Endothelial cell of umbilical vein (primary cell): ENCODE measurements around the gene NPY1R.

ENCODE experiments used
- EZH2 ChIP-seq: IDR thresholded peaks from 2 replicates; pipeline ENCODE4 v1.6.1; 2012; ENCODE audit warnings: borderline replicate concordance, low read depth, mild to moderate bottlenecking, moderate library complexity, low read length, inconsistent platforms; ENCODE audit not compliant: severe bottlenecking
- FOS ChIP-seq: IDR thresholded peaks from 2 replicates; pipeline ENCODE4 v1.6.1; 2011; ENCODE audit warnings: mild to moderate bottlenecking, low read length, moderate library complexity, borderline replicate concordance; ENCODE audit not compliant: insufficient read depth
- GATA2 ChIP-seq: IDR thresholded peaks from 2 replicates; pipeline ENCODE4 v1.7.0; 2011; ENCODE audit warnings: low read depth, mild to moderate bottlenecking, moderate library complexity, mixed read lengths, low read length; ENCODE audit not compliant: insufficient read length, insufficient read depth
- POLR2A ChIP-seq: IDR thresholded peaks from 2 replicates; pipeline ENCODE4 v1.6.1; 2012; ENCODE audit warnings: low read depth, mild to moderate bottlenecking, control low read depth, low read length
- POLR2AphosphoS5 ChIP-seq: IDR thresholded peaks from 2 replicates; pipeline ENCODE4 v1.6.1; 2012; ENCODE audit warnings: low read depth, mild to moderate bottlenecking, control low read depth, low read length, moderate library complexity; ENCODE audit not compliant: insufficient read depth
- TF ChIP-seq, protein P1 (sequence below), 2 donors: IDR thresholded peaks; 1 replicate in 1 of 2; 2 replicates in 1 of 2; pipeline ENCODE4 v1.5.1; 2011; ENCODE audit warnings: low read length in 2 of 2, mild to moderate bottlenecking in 2 of 2, moderate library complexity in 2 of 2, control low read depth in 1 of 2, inconsistent platforms in 1 of 2, low read depth in 1 of 2; ENCODE audit not compliant: insufficient read depth in 1 of 2; ENCODE audit errors: extremely low read depth in 1 of 2

DNA sequence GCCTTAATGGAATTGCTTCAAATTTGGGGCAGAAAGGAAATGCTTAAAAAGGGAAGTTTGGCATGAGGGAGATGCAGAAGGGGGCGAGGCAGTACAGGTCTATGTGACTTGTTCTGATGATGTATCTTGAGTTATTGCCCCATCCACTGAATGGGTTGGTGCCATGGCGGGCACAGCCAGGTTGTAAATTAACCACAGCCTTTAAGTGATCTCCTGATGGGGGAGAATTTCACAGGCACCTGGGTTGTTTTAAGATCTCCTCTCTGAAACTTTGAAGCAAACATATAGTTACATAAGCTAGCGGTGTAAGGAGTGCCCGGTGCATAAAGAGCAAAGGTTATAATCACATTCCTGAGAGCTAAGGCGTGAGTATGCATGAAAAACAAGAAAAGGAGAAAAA lies 48.3 kb upstream of the NPY1R start:
- TF ChIP-seq, protein P1, sequence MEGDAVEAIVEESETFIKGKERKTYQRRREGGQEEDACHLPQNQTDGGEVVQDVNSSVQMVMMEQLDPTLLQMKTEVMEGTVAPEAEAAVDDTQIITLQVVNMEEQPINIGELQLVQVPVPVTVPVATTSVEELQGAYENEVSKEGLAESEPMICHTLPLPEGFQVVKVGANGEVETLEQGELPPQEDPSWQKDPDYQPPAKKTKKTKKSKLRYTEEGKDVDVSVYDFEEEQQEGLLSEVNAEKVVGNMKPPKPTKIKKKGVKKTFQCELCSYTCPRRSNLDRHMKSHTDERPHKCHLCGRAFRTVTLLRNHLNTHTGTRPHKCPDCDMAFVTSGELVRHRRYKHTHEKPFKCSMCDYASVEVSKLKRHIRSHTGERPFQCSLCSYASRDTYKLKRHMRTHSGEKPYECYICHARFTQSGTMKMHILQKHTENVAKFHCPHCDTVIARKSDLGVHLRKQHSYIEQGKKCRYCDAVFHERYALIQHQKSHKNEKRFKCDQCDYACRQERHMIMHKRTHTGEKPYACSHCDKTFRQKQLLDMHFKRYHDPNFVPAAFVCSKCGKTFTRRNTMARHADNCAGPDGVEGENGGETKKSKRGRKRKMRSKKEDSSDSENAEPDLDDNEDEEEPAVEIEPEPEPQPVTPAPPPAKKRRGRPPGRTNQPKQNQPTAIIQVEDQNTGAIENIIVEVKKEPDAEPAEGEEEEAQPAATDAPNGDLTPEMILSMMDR (IDR thresholded peaks at IDR 0.05; ENCODE audit: extremely low read depth in 1 of 2, insufficient read depth in 1 of 2, low read depth in 1 of 2, low read length in 2 of 2), result no peak
- no peak for TF ChIP-seq EZH2
- no peak for TF ChIP-seq POLR2A
- no peak for TF ChIP-seq GATA2
- no peak for TF ChIP-seq POLR2AphosphoS5
- no peak for TF ChIP-seq FOS
